RWPE2 (cell line): ENCODE data around the gene CHST12.

Experiments
- ATAC-seq: fragments of 200-7000 bp; cut with Tn5 transposase; 3 replicates; pipeline ENCODE4 v1.9.1; 2021; ENCODE audit warnings: low read depth
- DNase-seq: peaks from one replicate; pipeline ENCODE4 v3.0.0-alpha.2; 2020; ENCODE audit warnings: low spot score
- H3K27ac ChIP-seq: fragments of 450-650 bp; 2 replicates; pipeline ENCODE4 v1.5.1; 2017; ENCODE audit warnings: mild to moderate bottlenecking; ENCODE audit not compliant: poor library complexity, severe bottlenecking
- H3K27me3 ChIP-seq: fragments of 250-450 bp; sonication (Bioruptor Pico); 2 replicates; pipeline ENCODE4 v1.5.1; 2021; ENCODE audit warnings: mild to moderate bottlenecking, moderate library complexity; ENCODE audit not compliant: insufficient read depth, poor library complexity, severe bottlenecking
- H3K36me3 ChIP-seq: fragments of 250-450 bp; sonication (Bioruptor Pico); 2 replicates; pipeline ENCODE4 v1.5.1; 2020; ENCODE audit warnings: low read depth, mild to moderate bottlenecking, moderate library complexity
- H3K4me1 ChIP-seq: fragments of 250-450 bp; sonication (Bioruptor Pico); 2 replicates; pipeline ENCODE4 v1.5.1; 2021; ENCODE audit warnings: mild to moderate bottlenecking, moderate library complexity; ENCODE audit not compliant: insufficient read depth, poor library complexity, severe bottlenecking
- H3K4me3 ChIP-seq: fragments of 250-450 bp; sonication (Bioruptor Pico); 2 replicates; pipeline ENCODE4 v1.5.1; 2021; ENCODE audit warnings: mild to moderate bottlenecking, moderate library complexity; ENCODE audit not compliant: severe bottlenecking
- H3K9me3 ChIP-seq: fragments of 250-450 bp; sonication (Bioruptor Pico); 2 replicates; pipeline ENCODE4 v1.5.1; 2021; ENCODE audit warnings: mild to moderate bottlenecking, moderate library complexity; ENCODE audit not compliant: severe bottlenecking
- TF ChIP-seq, protein P1 (sequence below): fragments of 450-650 bp; IDR thresholded peaks from one replicate; pipeline ENCODE4 v1.5.1; 2017; ENCODE audit warnings: mild to moderate bottlenecking, moderate library complexity; ENCODE audit not compliant: poor library complexity, severe bottlenecking

CHST12 gene

DNA sequence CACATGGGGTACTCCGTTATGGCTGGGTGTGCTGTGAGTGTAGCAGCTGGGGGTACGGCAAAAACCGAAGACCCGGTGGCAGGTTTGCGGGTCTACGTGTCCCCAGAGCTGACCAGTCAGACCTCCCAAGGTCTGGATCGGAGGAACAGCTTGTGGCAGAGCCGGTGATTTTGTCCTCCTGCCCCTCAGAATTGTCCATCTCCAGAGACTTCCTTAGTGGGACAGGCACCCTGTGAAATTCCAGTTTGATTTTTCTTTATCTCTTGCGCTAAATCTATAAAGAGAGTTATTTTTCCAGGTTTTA is 47.8 kb upstream of the CHST12 start:
- Histone ChIP-seq H3K27ac (peak overlapping the region; percentile 87), H3K36me3 (peaks cover 48% of the 10 kb centered on the region), H3K9me3 (no peaks in the 10 kb centered on the region), H3K4me3 (peak overlapping the region; percentile 96), H3K27me3 (no peaks in the 10 kb centered on the region), H3K4me1 (peaks cover 14% of the 10 kb centered on the region)
- no peak for ATAC-seq
- TF ChIP-seq, protein P1, sequence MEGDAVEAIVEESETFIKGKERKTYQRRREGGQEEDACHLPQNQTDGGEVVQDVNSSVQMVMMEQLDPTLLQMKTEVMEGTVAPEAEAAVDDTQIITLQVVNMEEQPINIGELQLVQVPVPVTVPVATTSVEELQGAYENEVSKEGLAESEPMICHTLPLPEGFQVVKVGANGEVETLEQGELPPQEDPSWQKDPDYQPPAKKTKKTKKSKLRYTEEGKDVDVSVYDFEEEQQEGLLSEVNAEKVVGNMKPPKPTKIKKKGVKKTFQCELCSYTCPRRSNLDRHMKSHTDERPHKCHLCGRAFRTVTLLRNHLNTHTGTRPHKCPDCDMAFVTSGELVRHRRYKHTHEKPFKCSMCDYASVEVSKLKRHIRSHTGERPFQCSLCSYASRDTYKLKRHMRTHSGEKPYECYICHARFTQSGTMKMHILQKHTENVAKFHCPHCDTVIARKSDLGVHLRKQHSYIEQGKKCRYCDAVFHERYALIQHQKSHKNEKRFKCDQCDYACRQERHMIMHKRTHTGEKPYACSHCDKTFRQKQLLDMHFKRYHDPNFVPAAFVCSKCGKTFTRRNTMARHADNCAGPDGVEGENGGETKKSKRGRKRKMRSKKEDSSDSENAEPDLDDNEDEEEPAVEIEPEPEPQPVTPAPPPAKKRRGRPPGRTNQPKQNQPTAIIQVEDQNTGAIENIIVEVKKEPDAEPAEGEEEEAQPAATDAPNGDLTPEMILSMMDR, result no peak
- DNase-seq, result no peak

DNA sequence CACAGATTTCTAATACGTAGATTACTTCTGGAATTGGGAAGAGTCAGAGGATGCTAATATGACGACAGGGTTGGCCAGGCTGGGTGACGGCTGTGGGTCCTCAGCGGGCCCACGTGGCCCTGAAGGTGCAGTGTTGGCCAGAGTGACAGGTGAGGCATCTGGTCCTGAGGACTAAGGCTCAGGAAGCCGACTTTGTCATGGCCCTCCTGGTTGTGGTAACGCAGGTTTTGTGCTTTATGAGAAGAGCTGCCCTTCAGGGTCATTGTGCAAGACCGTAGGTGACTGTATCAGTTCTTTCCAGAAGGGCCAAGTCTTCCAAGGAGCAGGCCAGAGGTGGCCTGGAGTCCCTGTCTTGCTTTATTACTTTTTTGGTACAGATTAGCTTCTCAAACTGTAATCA is 46.2 kb upstream of the CHST12 start:
- H3K36me3 ChIP-seq, result peaks cover 63% of the 10 kb centered on the region
- H3K27me3 ChIP-seq, result no peaks in the 10 kb centered on the region
- TF ChIP-seq, protein P1, result no peak
- no peak overlapping the region for H3K27ac ChIP-seq
- H3K9me3 ChIP-seq, result no peaks in the 10 kb centered on the region
- DNase-seq, result no peak
- H3K4me3 ChIP-seq, result no peak overlapping the region
- no peak for ATAC-seq
- peaks cover 14% of the 10 kb centered on the region for H3K4me1 ChIP-seq

DNA sequence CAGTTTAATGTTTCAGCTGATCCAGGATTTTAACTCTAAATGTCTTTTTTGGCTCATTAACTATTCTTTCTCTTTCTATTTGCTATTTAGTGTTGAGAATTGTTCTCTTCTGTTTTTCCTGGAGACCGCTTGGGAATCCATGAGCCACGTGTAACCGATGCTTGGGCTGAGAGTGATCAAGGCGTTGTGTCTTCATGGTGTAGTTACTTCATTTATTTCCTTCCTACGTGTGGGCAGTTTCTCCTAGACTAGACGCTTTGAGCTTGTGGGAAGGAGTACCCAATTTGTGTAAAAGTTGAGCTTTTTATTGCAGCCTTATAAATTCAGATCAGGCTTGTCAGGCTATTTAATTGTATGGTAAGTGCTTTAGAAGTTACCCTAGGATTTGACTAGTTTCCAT is 45.8 kb upstream of the CHST12 start:
- Histone ChIP-seq H3K36me3 (peaks cover 67% of the 10 kb centered on the region), H3K27ac (no peak overlapping the region), H3K4me3 (no peak overlapping the region)

DNA sequence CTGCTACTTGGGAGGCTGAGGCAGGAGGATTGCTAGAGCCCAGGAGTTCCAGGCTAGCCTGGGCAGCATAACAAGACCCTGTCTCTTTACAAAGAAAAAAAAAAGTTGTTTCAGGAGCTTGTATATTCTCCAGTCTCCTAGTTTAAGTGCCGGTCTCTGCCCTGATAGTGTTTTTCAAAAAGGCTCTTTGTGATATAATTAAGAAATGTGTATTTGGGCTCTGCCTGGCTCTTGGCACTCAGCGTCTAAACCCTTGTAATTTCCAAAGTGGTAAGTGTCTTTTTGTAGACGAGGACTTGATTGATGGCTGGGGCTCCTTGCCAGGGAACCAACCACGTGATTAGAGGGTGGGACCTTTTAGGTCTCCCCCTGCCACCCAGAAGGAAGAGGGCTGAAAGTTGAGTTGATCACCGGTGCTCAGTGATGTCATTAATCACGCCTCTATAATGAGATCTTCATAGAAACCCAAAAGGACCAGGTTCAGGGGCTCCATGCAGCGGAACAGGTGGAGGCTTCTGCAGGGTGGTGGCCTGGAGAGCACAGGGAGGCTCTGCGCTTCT is 44.4 kb upstream of the CHST12 start:
- TF ChIP-seq, protein P1, result no peak
- peaks cover 82% of the 10 kb centered on the region for H3K36me3 ChIP-seq

More for the DNA sequence above, 45.8 kb upstream of the CHST12 start:
- DNase-seq, result no peak
- no peak for ATAC-seq
- H3K4me1 ChIP-seq, result peaks cover 14% of the 10 kb centered on the region
- TF ChIP-seq, protein P1, result no peak
- H3K9me3 ChIP-seq, result no peaks in the 10 kb centered on the region
- no peaks in the 10 kb centered on the region for H3K27me3 ChIP-seq

DNA sequence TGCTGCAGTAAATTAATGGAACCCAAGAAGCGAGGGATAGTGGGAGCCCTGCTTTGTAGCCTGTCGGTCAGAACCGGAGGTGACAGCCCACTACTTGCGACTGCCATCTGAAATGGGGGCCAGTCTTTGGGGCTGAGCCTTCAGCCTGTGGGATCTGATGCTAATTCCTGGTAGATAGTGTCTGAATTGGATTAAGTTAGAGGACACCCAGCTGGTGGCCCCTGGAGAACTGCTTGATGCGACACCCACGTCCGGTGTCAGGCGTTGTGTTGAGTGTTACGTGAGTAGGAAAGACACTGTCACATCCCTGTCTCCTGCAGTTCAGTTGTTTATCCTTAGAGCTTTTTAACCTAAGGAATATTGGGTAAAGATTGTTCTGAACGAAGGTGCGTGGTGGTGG is 43.8 kb upstream of the CHST12 start:
- Histone ChIP-seq H3K27ac (no peak overlapping the region), H3K27me3 (no peaks in the 10 kb centered on the region), H3K4me3 (no peak overlapping the region), H3K4me1 (peaks cover 10% of the 10 kb centered on the region), H3K9me3 (no peaks in the 10 kb centered on the region), H3K36me3 (peaks cover 87% of the 10 kb centered on the region)
- DNase-seq (no peak), ATAC-seq (no peak)
- TF ChIP-seq, protein P1, result no peak

More for the DNA sequence above, 44.4 kb upstream of the CHST12 start:
- DNase-seq (no peak), ATAC-seq (no peak)
- H3K4me3 ChIP-seq, result no peak overlapping the region
- H3K27me3 ChIP-seq, result no peaks in the 10 kb centered on the region
- no peak overlapping the region for H3K27ac ChIP-seq
- peaks cover 10% of the 10 kb centered on the region for H3K4me1 ChIP-seq
- H3K9me3 ChIP-seq, result no peaks in the 10 kb centered on the region
